ENCODE measurements around the gene SPC24. TPM values are rescaled to one million over a fixed set of nuclear protein-coding genes. Genes with fewer than 3 reads are reported as not detected.
"Not testable (repeated sequence)": the region's sequence is repeated elsewhere in the genome, so short reads cannot be mapped to it uniquely, and the experiment has no call there.

SPC24 gene
- total RNA-seq, 2 donors from 2014 or later, result 35.4 to 50.0 TPM

DNA sequence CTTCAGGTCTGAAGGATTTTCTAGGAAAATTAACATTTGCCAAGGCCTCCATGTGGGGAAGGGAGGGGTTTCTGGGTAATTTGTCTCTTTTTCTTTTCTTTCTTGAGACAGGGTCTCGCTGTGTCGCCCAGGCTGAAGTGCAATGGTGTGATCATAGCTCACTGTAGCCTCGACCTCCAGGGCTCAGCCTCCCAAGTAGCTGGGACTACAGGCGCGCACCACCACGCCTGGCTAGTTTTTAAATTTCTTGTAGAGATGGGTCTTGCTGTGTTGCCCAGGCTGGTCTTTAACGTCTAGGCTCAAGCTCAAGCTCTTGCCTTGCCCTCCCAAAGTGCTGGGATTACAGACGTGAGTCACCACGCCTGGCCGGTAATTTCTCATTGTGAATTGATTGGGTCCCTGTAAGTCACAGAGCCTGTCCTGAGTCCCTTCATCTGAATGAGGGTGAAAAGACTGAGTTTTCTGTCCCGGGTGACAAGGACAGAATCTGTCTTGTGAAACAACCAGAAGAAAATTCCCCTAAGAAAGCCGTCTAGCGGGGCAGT is 10.0 kb upstream of the SPC24 start:
- Histone ChIP-seq H3K36me3 (ENCODE audit: control insufficient read depth, insufficient read depth, low read length) (peaks cover 28% of the 10 kb centered on the region), H3K27ac (ENCODE audit: low read depth, low read length) (no peak overlapping the region)
- H3K36me3 Mint-ChIP-seq (ENCODE audit: low read depth), result peaks cover 54% of the 10 kb centered on the region

DNA sequence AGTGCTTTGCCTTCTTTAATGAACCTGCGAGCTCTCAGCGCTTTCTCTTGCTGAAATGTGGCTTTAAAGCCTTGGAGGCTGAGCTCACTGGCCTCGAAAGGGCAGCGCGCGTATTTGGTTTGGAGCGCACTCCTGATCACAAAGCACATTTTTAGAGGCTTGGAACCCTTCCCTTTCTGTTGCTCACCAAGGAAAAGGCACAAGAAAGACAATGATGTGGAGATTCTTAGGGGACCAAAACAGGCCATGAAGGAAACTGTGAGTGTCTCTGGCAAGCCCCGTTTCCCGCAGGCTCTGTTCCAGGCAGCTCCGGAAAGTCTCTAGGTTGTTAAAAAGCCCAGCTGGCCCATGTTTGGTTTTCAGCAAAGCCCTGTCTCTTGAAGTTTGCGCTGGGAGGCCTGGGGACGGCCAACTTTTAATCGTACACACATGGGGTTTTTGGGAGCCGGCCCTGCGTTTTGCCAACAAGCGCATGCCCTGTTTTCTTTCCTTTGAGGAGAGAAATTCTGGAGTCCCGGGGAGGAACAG is 9.4 kb upstream of the SPC24 start:
- H3K4me1 Mint-ChIP-seq, result no peaks in the 10 kb centered on the region
- no peaks in the 10 kb centered on the region for H3K9me3 ChIP-seq (ENCODE audit: control insufficient read depth, low read length)
- H3K4me1 ChIP-seq (ENCODE audit: control insufficient read depth, insufficient read depth, low read length), result no peaks in the 10 kb centered on the region
- H3K27ac Mint-ChIP-seq, result peak overlapping the region; percentile 48
- no peak overlapping the region for H3K4me3 Mint-ChIP-seq
- no peak overlapping the region for H3K9ac ChIP-seq (ENCODE audit: extremely low read depth, low read length, poor library complexity, severe bottlenecking)
- H3K36me3 Mint-ChIP-seq (ENCODE audit: low read depth), result peaks cover 48% of the 10 kb centered on the region
- no peaks in the 10 kb centered on the region for H3K9me3 Mint-ChIP-seq
- peaks cover 22% of the 10 kb centered on the region for H3K36me3 ChIP-seq (ENCODE audit: control insufficient read depth, insufficient read depth, low read length)
- DNase-seq, result no peak
- TF ChIP-seq, protein P1, sequence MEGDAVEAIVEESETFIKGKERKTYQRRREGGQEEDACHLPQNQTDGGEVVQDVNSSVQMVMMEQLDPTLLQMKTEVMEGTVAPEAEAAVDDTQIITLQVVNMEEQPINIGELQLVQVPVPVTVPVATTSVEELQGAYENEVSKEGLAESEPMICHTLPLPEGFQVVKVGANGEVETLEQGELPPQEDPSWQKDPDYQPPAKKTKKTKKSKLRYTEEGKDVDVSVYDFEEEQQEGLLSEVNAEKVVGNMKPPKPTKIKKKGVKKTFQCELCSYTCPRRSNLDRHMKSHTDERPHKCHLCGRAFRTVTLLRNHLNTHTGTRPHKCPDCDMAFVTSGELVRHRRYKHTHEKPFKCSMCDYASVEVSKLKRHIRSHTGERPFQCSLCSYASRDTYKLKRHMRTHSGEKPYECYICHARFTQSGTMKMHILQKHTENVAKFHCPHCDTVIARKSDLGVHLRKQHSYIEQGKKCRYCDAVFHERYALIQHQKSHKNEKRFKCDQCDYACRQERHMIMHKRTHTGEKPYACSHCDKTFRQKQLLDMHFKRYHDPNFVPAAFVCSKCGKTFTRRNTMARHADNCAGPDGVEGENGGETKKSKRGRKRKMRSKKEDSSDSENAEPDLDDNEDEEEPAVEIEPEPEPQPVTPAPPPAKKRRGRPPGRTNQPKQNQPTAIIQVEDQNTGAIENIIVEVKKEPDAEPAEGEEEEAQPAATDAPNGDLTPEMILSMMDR (conservative IDR thresholded peaks at IDR 0.05), result no peak
- H3K27me3 ChIP-seq (ENCODE audit: control insufficient read depth, insufficient read depth, low read length, poor library complexity, severe bottlenecking), result no peaks in the 10 kb centered on the region
- no peaks in the 10 kb centered on the region for H3K27me3 Mint-ChIP-seq (ENCODE audit: insufficient read depth)
- 91 to 93% methylated on average over 16 to 17 of the region's 17 CpGs for WGBS, 2 experiments (ENCODE audit: insufficient coverage in 1 of 2, insufficient read length in 1 of 2)
- H3K4me3 ChIP-seq (ENCODE audit: low read length), result no peak overlapping the region
- H3K27ac ChIP-seq (ENCODE audit: low read depth, low read length), result peak overlapping the region; percentile 8

More for the DNA sequence above, 10.0 kb upstream of the SPC24 start:
- Histone ChIP-seq H3K4me3 (ENCODE audit: low read length) (no peak overlapping the region), H3K4me1 (ENCODE audit: control insufficient read depth, insufficient read depth, low read length) (no peaks in the 10 kb centered on the region), H3K9me3 (ENCODE audit: control insufficient read depth, low read length) (no peaks in the 10 kb centered on the region), H3K27me3 (ENCODE audit: control insufficient read depth, insufficient read depth, low read length, poor library complexity, severe bottlenecking) (no peaks in the 10 kb centered on the region), H3K9ac (ENCODE audit: extremely low read depth, low read length, poor library complexity, severe bottlenecking) (no peak overlapping the region)
- 90 to 93% methylated on average over 8 to 13 of the region's 13 CpGs for WGBS, 2 experiments (ENCODE audit: insufficient coverage in 1 of 2, insufficient read length in 1 of 2)
- peak overlapping the region; percentile 48 for H3K27ac Mint-ChIP-seq
- no peaks in the 10 kb centered on the region for H3K4me1 Mint-ChIP-seq
- TF ChIP-seq, protein P1 (conservative IDR thresholded peaks at IDR 0.05), result no peak
- H3K4me3 Mint-ChIP-seq, result no peak overlapping the region
- no peaks in the 10 kb centered on the region for H3K27me3 Mint-ChIP-seq (ENCODE audit: insufficient read depth)
- H3K9me3 Mint-ChIP-seq, result no peaks in the 10 kb centered on the region
- DNase-seq, result no peak

DNA sequence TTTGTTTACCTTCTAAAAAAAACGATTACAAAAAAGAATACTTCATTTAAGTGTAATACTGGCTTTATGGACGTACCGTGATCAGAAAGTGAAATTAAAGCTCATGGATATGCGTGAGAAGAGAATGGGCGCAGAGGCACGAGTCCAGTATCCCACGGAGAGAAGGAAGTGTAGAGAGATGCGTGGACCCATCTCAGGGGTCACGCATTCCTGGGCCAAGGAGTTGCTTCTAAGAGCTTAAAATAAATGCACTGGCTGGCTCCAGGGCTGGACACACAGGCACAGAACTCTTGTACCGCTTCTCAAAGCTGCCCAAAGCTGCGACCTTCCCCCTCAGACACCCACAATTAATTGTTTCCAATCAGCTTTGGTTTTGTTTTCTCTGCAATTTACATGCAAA is 8.7 kb upstream of the SPC24 start:
- no peaks in the 10 kb centered on the region for H3K9me3 Mint-ChIP-seq
- H3K9ac ChIP-seq (ENCODE audit: extremely low read depth, low read length, poor library complexity, severe bottlenecking), result no peak overlapping the region

DNA sequence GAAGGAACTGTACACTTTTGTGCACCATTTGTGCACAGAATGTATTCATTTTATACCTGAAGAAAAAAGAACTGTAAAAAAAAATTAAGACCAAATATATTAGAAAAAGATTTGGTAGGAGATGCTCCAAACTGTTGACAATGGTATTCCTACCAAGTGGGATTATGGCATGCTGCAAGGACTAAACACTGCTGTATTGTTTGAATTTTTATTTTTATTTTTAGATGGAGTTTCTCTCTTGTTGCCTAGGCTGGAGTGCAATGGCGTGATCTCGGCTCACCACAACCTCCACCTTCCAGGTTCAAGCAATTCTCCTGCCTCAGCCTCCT is 4.8 kb upstream of the SPC24 start:
- not testable (repeated sequence) for H3K27ac Mint-ChIP-seq; H3K9ac ChIP-seq (ENCODE audit: extremely low read depth, low read length, poor library complexity, severe bottlenecking); DNase-seq; H3K4me1 Mint-ChIP-seq; H3K4me1 ChIP-seq (ENCODE audit: control insufficient read depth, insufficient read depth, low read length); H3K9me3 Mint-ChIP-seq; H3K27me3 Mint-ChIP-seq (ENCODE audit: insufficient read depth); H3K9me3 ChIP-seq (ENCODE audit: control insufficient read depth, low read length); H3K4me3 Mint-ChIP-seq; H3K27me3 ChIP-seq (ENCODE audit: control insufficient read depth, insufficient read depth, low read length, poor library complexity, severe bottlenecking); H3K27ac ChIP-seq (ENCODE audit: low read depth, low read length); H3K36me3 ChIP-seq (ENCODE audit: control insufficient read depth, insufficient read depth, low read length); H3K4me3 ChIP-seq (ENCODE audit: low read length)
- 100% methylated on average over 2 of the region's 2 CpGs; no CpG with 5 or more reads in 1 of the 2 experiments for WGBS, 2 experiments (ENCODE audit: insufficient coverage in 1 of 2, insufficient read length in 1 of 2)
- peaks cover 14% of the 10 kb centered on the region for H3K36me3 Mint-ChIP-seq (ENCODE audit: low read depth)

More for the DNA sequence above, 8.7 kb upstream of the SPC24 start:
- Histone ChIP-seq H3K36me3 (ENCODE audit: control insufficient read depth, insufficient read depth, low read length) (peaks cover 20% of the 10 kb centered on the region), H3K4me3 (ENCODE audit: low read length) (no peak overlapping the region), H3K27ac (ENCODE audit: low read depth, low read length) (no peak overlapping the region), H3K9me3 (ENCODE audit: control insufficient read depth, low read length) (no peaks in the 10 kb centered on the region), H3K4me1 (ENCODE audit: control insufficient read depth, insufficient read depth, low read length) (no peaks in the 10 kb centered on the region), H3K27me3 (ENCODE audit: control insufficient read depth, insufficient read depth, low read length, poor library complexity, severe bottlenecking) (no peaks in the 10 kb centered on the region)
- TF ChIP-seq, protein P1 (conservative IDR thresholded peaks at IDR 0.05), result no peak
- Mint-ChIP-seq H3K27me3 (ENCODE audit: insufficient read depth) (no peaks in the 10 kb centered on the region), H3K36me3 (ENCODE audit: low read depth) (peaks cover 44% of the 10 kb centered on the region), H3K4me1 (no peaks in the 10 kb centered on the region), H3K4me3 (no peak overlapping the region), H3K27ac (peak overlapping the region; percentile 11)
- DNase-seq, result no peak
- 95 to 98% methylated on average over 10 to 11 of the region's 11 CpGs for WGBS, 2 experiments (ENCODE audit: insufficient coverage in 1 of 2, insufficient read length in 1 of 2)
